HCT116 (cell line): Measurements from ENCODE around the gene OBP2B.

Experiments used
- CBX3 ChIP-seq: IDR thresholded peaks from 2 replicates; pipeline ENCODE4 v1.6.1; 2012; ENCODE audit warnings: low read depth
- EZH2 ChIP-seq: fragments of 200-600 bp; sonication (generic); IDR thresholded peaks from 2 replicates; pipeline ENCODE4 v1.6.1; 2017; ENCODE audit warnings: antibody characterized with exemption, mixed run types
- EZH2phosphoT487 ChIP-seq: fragments of 200-600 bp; IDR thresholded peaks from 2 replicates; pipeline ENCODE4 v1.6.1; 2018; ENCODE audit warnings: antibody characterized with exemption, borderline replicate concordance
- POLR2A ChIP-seq: IDR thresholded peaks from 2 replicates; pipeline ENCODE4 v1.7.0; 2011; ENCODE audit warnings: borderline replicate concordance; ENCODE audit not compliant: insufficient read depth, insufficient read length; ENCODE audit errors: extremely low read depth
- RAD21 ChIP-seq: IDR thresholded peaks from 2 replicates; pipeline ENCODE4 v1.6.1; 2012; ENCODE audit warnings: low read depth, mild to moderate bottlenecking
- ZFX ChIP-seq: fragments of 450-650 bp; IDR thresholded peaks from 2 replicates; pipeline ENCODE4 v1.6.1; 2017
- TF ChIP-seq, protein P1 (sequence below), 3 experiments: fragments of 200-600 bp in 1 of 3; sonication (generic) in 1 of 3; IDR thresholded peaks in 2 of 3; conservative IDR thresholded peaks in 1 of 3; 2 replicates each; pipeline ENCODE4 v1.5.1; 2012 to 2017; ENCODE audit warnings: low read depth in 2 of 3, low read length in 2 of 3, antibody characterized with exemption in 1 of 3, borderline replicate concordance in 1 of 3, control low read depth in 1 of 3, mild to moderate bottlenecking in 1 of 3, mixed read lengths in 1 of 3, mixed run types in 1 of 3, moderate library complexity in 1 of 3; ENCODE audit not compliant: insufficient read depth in 1 of 3

- TF ChIP-seq EZH2 (no peak), RAD21 (no peak), EZH2phosphoT487 (no peak), POLR2A (no peak), ZFX (no peak), CBX3 (no peak)
- TF ChIP-seq, protein P1, sequence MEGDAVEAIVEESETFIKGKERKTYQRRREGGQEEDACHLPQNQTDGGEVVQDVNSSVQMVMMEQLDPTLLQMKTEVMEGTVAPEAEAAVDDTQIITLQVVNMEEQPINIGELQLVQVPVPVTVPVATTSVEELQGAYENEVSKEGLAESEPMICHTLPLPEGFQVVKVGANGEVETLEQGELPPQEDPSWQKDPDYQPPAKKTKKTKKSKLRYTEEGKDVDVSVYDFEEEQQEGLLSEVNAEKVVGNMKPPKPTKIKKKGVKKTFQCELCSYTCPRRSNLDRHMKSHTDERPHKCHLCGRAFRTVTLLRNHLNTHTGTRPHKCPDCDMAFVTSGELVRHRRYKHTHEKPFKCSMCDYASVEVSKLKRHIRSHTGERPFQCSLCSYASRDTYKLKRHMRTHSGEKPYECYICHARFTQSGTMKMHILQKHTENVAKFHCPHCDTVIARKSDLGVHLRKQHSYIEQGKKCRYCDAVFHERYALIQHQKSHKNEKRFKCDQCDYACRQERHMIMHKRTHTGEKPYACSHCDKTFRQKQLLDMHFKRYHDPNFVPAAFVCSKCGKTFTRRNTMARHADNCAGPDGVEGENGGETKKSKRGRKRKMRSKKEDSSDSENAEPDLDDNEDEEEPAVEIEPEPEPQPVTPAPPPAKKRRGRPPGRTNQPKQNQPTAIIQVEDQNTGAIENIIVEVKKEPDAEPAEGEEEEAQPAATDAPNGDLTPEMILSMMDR (IDR thresholded peaks at IDR 0.05 in 2 of 3, conservative IDR thresholded peaks at IDR 0.05 in 1 of 3; ENCODE audit: borderline replicate concordance in 1 of 3, insufficient read depth in 1 of 3, low read depth in 2 of 3, low read length in 2 of 3), result no peak
These were observed 6.2 kb downstream of the OBP2B start for GRCh38 chr9:133202688-133203453.
